ENCODE measurements around the gene GALNT18.

The GALNT18 gene

DNA sequence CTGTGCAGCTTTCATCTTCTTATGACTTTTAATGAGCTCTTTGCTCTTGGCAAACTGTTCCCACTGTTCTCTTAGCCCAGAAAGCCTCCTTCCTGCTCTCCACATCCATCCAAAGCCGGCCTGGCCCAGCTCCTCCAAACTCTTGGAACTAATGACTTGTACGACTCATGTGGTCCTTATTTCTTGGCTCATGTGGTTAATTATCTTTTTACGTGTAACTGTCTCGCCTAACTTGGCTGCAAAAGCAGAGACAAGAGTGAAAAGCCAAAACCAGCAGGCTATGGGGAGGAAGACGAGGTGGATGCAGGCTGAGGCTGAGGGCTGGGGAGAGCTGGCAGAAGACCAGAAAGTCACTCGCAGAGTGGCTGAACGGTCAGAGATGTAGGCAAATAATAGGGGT, 274.2 kb downstream of the GALNT18 start:
- DNase-seq (ENCODE audit: low read depth), result no peak

DNA sequence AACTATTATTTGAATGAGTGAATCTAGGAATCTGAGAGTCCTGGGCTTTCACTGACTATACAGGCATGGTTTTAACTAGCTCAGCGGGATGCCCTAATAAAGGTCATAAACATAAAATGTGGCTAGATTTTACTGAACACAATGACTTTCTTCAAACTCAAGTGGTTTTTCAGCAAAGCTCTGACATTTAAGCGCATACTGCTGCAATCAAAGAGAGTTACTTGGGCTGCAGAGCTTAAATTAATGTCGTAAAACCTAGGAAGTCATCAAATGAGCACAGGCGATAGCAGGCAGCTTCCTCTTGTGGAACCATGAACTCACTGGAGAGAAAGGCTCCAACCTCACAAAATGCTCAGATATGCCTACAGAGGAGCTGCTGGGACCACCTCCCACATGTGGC, 275.5 kb downstream of the GALNT18 start:
- DNase-seq (ENCODE audit: low read depth), result no peak

DNA sequence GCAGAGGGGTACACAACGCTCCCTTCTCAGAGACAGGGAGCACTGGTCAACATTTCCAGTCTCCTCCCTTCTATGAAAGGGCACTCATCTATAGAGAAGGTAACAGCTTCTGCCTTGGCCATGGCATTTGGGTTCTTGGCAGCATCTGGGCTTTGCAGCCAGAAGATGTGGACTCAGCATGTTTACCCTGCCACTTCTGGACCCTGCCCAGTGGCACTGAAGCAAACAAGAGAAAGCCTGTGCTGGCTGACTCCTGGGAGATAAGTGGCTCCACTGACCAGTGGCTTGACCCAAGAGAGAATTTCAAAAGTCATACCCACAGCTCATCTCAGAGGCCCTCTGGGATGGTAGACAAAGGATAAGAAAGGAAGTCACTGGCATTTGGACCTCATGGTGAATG, 276.7 kb downstream of the GALNT18 start:
- no peak for DNase-seq (ENCODE audit: low read depth)

DNA sequence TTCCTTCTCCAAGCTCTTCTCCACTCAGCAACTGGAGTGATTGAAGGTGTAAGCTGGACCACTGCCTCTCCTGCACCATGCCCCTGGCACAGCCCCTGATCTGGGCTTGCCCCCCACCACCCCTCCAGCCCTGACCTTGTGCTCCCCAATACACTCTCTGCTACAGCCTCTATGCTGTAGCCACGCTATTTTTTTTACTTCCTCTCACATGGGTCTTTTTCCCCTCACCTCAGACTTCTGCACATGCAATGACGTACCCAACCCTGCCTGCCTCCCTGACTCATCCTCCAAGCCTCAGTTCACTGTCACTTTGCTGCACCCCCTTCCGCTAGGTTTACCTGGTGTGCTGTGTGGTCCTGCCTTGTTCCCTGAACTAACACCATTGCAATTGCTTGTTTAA, 277.8 kb downstream of the GALNT18 start:
- DNase-seq (ENCODE audit: low read depth), result no peak

DNA sequence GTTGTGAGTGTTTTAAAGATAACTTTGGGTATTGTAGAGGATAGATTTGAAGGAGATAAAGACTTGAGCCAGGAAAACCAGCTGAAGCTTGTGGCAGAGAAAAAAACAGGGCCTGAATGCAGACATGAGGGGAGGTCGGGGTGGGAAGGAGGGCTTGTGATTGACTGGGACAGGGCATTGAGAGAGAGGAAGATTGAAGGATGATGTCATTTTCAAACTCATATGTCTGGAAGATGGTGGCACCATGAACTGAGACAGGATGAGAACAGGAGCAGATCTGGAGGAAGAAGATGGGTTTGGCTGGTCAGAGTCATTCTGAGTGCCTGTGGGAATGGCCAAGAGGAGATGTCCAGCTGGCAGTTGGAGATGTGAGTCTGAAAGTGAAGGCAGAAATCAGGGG, 283.5 kb downstream of the GALNT18 start:
- DNase-seq (ENCODE audit: low read depth), result peak; percentile 22

DNA sequence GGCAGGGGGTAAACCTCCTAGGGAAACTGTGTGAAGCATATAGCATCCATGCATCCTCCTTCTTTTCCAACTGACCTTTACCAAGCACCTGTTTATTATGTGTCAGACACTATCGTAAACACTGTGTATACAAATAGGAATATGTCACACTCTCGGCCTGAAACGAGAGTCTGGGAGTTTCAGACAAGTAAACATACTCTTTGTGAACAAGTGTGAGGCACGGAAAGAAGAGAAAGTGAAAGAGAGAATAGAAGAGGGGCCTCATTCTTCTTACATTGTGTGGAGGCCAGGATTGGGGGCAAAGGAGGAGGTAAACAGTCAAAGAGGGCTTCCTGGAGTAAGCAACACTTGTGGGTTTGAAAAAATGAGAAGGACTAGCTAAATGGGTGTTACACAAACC, 285.1 kb downstream of the GALNT18 start:
- no peak for DNase-seq (ENCODE audit: low read depth)

DNA sequence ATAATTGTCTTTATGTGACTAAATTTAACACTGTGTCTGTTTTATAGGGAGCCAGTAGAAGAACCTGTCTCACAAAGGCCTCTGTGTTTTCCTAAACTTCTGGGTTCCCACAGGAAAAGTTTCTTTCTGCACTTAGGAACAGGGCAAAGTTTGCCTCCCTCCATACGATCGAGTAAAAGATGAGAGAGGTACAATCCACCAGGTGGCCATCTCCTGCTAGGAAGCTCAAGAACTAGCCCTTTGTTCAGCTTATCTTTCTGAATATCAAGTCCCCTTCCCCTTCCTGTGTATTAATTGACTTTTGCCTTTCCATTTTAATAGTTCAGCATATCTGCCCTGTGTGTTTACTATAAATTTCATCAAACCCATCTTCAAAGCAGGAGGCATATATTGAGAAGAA, 286.8 kb downstream of the GALNT18 start:
- DNase-seq (ENCODE audit: low read depth), result no peak

DNA sequence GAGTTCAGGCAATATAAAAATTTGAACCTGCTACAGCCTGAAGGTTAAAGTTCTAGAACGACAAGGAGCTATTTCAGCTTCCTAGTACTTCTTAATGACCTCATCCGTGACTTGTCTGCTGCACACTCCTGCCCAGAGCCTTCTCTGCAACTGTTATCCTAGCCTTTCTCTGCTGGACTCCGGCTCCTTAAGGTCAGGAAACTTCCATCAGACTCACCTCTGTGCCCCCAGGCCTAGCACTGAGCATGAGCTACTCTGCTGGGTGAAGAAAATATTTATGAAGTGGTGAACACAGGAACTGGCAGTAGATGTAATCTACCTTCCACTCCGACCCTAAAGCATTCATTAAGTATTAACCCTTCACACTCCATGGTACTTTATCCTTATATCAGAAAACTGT, 287.2 kb downstream of the GALNT18 start:
- no peak for DNase-seq (ENCODE audit: low read depth)

DNA sequence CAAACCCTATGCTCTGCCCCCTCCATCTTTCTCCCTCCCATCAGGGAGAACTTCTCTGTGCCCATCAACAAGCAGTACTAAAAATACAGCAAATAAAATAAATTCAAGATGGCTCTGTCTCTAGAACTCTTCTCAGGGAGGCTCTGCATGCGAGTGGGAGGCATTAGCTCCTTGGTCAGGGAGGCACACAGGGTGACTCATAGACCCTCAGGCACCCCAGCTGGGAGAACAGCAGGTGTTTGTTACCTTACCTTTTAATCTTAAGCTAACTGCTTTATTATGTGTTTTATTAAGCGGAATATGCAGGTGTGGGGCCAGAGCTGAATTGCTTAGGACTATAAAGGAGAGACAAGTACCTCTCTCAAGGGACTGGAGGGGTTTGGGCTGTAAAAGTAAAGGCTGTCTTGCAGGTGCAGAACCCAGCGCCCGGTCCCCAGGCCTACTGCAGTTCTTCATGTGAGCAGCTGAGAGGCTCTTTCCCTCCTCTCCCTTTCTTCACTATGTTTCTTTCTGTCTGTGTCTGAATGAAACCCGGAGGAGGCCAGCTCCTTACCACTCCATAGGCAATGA, 289.6 kb downstream of the GALNT18 start:
- no peak for DNase-seq (ENCODE audit: low read depth)

DNA sequence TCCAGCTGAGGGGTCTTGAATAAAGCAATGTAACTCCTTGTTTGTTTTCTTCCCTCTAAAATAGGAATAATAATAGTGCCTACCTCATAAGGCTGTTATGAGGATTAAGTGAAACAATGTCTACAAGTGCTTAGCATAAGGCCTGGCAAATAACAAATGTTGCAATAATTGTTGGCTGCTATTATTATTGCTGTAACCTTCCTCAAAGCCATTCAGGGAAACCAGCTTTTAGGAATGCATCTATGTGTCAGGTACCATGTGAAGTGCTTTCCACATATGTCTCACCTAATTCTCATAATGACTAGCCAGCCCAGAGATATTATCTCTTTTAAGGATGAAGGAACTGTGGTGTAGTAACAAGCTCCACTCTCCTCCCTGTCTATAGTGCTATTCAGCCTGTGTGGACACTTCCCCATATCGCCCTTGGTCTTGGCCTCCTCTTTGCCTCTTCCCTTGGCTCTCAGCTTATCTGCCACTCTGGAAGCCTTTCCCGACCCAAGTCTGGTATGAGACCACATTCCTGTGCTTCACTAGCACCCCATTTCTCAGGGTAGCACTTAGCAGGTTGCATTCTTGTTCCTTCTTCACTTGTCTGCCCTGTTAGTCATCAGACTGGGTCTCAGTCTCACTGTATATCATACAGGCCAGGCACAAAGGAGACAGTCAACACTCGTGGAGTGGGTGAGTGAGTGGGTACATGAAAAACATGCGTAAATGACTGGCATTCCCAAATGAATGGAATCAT, 292.6 kb downstream of the GALNT18 start:
- no peak for DNase-seq (ENCODE audit: low read depth)

DNA sequence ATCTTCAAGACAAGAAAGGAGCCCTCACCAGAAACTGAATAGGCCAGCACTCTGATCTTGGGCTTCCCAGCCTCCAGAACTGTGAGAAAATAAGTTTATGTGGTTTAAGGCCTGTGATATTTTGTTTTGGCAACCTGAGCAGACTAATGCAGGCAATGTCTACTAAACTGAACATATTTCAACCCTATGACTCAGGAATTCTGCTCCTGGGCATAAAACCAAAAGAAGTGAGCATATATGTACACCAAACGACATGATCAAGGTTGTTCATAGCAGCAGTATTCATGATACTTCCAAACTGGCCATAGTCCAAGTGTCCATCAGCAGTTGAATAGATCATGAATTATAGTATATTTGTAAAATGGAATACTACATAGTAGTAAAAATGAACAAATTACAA, 297.7 kb downstream of the GALNT18 start:
- DNase-seq (ENCODE audit: low read depth), result no peak

DNA sequence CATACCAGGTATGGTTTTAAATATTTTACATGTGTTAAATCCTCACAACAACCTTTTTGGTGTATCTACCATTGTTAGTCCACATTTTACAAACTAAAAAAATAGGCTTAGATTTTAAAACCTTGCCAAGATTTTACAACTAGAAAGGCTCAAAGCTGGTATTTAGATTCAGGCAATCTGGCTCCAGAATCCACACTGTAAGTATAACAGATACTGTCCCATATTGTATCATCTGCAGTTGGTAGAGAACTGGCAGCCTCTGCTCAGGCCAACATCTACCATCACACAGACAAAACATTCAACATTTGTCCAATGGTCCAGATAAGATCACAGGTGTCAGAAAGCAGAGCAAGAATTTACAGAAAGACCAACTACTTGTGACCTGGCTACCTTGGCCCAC, 299.7 kb downstream of the GALNT18 start:
- DNase-seq (ENCODE audit: low read depth), result no peak

DNA sequence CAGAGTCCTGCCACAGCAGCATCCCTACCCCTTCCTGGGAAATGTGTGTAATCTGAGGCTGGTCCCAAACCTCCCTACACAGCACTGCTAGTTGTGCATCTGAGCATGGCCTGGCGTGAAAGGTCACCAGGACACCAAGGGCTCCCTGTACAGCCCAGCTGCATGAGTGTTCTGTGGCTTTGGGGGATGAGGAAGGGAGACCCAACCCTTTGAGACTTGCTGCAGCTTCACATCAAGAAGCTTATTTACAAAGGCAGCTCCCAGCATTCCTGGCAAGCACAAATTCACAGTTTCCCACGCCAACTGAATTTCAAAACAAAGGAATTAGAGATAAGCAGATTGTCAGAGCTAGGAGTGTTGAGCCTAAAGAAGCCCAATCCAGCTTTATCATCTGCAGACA, 301.0 kb downstream of the GALNT18 start:
- no peak for DNase-seq (ENCODE audit: low read depth)

DNA sequence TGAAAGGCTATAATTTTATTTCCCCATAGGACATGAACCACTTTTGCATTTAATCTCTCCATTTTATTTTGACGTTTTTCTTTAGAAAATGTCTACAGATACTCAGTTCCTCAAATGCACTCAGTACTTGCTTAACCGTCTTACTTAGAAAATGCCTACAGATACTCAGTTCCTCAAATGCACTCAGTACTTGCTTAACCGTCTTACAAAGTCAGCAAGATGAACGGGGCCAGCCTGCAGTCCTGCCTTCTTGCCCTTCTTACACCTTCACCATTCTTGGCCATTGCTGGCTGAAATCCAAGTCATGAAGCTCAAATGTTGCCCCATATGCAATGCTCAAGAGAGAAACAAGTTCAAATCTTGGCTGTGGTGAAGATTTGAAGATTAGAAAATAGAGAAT, 302.8 kb downstream of the GALNT18 start:
- no peak for DNase-seq (ENCODE audit: low read depth)

DNA sequence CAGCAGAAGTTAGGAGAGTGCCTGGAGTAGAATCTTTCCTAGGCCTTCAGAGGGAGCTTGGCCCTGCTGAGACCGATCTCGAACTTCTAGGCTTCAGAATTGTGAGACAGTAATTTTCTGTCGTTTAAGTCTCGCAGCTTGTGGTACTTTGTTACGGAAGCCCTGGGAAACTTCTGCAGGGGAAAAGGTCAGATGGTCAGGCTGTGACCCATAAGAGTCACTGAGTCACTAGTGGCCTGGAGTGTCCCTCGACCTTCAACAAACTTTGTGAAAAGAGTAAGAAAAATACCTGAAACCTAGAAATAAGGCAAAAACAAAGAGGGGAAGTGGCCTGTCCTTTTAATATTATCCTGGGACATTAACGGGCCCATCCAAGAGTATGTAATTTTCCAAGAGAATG, 303.3 kb downstream of the GALNT18 start:
- DNase-seq (ENCODE audit: low read depth), result no peak

DNA sequence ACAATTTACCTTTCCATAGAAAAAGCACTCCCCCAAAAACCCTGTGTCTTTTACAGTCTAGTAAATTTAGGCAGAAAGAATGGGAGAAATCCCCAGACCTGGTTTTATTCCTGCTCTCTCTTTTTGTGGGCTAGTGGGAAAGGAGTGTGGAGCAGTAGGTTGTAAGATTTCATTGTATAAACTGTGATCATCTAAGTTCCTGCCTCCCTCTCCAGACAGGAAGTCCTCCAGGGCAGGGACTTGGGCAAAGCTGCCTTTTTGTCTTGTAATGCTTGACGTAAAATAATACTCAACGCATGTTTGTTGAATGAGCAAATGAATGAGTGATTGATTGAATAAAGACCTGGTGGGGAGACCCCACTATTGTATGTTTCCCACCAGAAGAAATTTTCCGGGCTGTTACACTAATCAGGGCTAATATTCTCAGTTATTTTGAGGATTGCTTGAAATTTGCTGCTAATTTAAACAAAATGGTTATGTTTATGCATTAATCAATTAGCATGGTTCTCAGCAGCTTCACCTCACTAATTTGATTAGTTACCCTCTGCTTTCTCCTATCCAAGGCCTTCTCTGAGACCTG, 305.1 kb downstream of the GALNT18 start:
- no peak for DNase-seq (ENCODE audit: low read depth)

DNA sequence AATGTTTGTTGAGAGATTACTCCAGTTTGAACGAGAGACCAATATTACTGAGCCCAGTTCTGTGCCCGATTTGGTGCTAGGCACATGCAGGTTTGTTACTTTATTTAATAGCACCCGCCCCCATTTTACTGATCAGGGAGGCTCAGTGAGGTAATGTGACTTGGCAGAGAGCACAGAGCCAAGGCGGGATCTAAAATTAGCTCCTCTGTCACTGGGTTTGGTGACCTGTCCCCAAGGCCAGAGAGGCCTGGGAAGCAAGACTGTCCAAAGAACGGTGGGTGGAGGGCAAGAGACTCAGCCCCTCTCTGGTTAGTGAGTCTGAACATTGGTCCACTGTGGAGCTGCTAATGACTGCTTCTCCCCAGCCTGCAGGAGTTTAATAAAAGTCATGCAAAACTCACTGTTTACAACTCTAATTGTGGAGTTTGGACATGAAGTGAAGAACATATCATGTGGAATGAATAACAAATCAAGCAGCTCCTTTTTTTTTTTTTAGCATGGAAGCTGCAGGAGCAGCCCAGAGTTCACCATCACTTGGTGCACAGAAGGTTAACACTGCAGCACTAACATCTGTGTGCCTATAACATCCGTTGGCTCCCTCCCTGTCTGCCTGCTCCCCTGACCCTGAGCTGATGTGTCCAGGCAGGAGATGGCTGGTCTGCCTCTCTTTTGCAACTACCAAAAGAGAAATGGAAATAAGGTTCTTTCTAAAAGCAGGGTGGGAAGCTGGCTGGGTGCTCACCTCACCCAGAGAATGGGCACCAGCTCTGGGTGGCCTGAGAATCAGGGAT, 307.7 kb downstream of the GALNT18 start:
- DNase-seq (ENCODE audit: low read depth), result no peak

DNA sequence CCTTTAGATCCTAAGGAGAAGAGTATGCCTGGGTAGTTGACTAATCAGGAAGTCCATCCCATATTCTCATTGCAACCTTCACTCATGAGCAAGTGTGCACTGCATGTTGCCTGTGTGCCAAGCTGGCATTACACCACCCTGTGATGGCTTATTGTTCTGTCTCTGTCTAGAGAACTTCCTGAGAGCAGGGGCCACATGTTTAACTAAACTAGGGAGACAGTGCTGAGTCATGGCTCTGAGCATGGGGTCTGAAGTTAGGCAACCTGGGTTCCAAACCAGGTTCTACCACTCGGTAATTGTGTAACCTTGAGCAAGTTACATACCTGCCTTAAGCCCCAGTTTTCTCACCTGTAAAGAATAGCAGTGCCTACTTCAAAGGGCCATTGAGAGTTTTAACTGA, 308.4 kb downstream of the GALNT18 start:
- no peak for DNase-seq (ENCODE audit: low read depth)

DNA sequence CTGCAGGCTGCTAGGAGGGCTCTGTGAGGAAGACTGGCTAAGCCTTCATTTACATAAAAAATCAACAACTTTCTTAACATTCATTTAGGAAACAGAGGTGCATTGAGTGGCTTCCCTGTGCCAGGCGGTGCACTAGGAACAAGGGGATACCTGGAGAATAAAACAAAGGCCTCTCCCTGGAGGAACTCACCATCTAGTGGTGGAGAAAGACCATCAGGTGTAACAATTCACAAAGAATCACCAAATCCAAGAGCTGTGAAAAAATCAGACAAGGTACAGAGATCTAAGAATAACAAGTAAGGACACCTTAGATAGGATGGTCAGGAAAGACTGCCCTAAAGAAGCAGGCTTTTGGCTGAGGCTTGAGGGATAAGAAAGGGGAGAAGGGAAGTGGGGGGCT, 309.1 kb downstream of the GALNT18 start:
- DNase-seq (ENCODE audit: low read depth), result no peak

DNA sequence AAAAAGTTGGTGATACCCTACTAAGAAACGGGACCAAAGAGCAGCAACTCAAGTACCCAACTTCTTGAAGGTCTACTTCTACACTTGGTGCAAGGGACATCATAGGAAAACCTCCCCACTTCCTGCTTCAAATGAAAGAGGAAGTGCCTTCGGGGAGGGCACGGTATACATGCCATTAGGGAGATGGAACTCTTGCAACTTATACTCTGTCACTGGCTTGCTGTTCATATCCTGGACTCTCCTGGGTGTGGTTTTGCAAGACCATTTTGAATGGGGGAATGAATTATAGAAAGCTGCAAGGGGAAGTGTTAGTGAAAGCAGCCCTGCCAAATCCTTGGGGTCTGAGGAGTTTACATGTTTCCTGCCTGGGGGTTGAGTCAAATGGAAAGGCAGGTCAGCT, 310.6 kb downstream of the GALNT18 start:
- no peak for DNase-seq (ENCODE audit: low read depth)

DNA sequence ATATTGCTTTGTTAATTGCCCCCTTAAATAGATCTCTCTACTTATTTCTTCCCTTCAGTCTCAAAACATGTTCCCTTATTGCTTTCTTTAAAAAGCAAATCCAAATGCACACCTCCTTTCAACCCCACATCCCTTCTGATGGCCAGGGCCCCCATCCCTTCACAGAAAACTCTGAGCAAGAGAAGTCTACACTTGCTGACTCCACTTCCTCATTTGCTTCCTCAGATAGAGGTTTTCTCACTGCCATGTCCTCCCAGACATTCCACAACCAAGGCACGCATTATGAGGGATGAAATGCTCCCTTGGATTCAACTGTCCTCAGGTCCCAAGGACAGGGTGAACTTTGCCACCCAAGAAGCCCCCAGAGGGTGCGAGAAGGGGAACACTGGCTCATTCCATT, 311.9 kb downstream of the GALNT18 start:
- no peak for DNase-seq (ENCODE audit: low read depth)

DNA sequence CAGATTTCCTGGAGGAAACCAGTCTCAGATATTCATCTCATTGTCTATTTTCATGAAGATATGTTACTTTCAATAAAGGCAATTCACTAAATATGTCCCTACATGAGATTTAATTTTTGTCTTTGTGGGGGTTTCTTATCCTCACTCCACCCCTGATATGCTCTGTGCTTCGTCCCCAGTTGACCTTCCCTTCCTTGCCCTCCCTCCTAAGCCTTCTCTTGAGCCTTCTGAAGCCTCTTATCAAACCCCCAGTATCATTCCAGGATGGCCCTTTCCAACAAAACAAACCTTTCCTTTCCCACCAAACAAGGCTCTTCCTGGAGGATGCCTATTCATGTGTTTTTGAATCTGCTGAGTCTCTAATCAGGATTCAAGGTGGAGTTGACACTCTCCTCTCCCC, 313.6 kb downstream of the GALNT18 start:
- no peak for DNase-seq (ENCODE audit: low read depth)

DNA sequence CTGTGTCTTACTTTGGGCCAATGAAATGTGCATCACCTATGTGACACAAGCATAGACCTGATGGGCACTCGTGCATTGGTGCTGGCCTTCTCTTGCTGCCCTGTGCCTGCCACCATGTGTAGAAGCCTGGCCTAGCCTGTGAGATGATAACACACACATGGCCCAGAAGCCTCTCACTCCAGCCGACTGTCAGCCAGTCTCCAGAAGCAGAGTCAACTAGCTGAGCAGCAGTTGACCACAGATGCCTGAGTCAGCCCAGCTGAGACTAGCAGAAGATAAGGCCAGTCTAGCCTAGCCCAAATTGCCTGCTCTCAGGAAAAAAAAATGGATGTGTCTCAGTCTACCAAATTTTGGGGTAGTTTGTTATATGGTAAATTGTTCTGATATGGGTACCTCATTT, 314.9 kb downstream of the GALNT18 start:
- DNase-seq (ENCODE audit: low read depth), result peak; percentile 4
